ENCODE measurements around the gene KCNMA1. TPM values are rescaled to one million over a fixed set of nuclear protein-coding genes. Genes with fewer than 3 reads are reported as not detected.

Gene KCNMA1
- total RNA-seq, 1 donor from 2014 or later: 2.5 TPM

- ATAC-seq (no peak), DNase-seq (no peak)
- intact Hi-C loops (cut with micrococcal nuclease): no loop called here
These were observed 181.2 kb downstream of the KCNMA1 start for GRCh38 chr10:77456414-77456813.

DNA sequence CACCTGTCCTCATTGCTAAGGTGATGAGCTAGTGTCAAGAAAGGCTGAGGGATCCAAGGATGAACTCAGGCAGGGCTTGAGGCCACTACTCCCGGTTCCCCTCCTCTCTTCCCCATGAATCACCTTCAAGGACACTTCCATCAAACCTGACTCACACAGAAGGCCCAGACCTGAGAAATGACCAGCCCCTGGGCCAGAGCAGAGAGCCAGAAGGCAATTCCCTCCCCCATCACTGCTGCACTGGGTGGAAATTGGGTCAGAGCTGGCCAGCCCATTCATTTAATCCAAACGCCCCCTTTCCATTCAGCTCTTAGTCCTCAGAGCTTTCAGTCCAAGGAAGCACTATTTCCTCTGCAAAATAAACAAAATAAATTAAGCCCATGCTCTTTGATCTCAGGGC lies 182.0 kb downstream of the KCNMA1 start:
- intact Hi-C loops (cut with micrococcal nuclease): no loop called here
- no peak for DNase-seq
- no peak for ATAC-seq

- DNase-seq: no peak
- ATAC-seq: no peak
- intact Hi-C loops (cut with micrococcal nuclease): no loop called here
These were observed 184.6 kb downstream of the KCNMA1 start for GRCh38 chr10:77452952-77453564.

- DNase-seq (no peak), ATAC-seq (no peak)
- intact Hi-C loops (cut with micrococcal nuclease): no loop called here
These were observed 185.7 kb downstream of the KCNMA1 start for GRCh38 chr10:77451886-77452285.

GRCh38 chr10:77448226-77448625 lies 189.4 kb downstream of the KCNMA1 start:
- intact Hi-C loops (cut with micrococcal nuclease): no loop called here
- ATAC-seq (no peak), DNase-seq (no peak)

- intact Hi-C loops (cut with micrococcal nuclease): no loop called here
- DNase-seq: no peak
- no peak for ATAC-seq
These were observed 190.9 kb downstream of the KCNMA1 start for GRCh38 chr10:77446700-77447099.

DNA sequence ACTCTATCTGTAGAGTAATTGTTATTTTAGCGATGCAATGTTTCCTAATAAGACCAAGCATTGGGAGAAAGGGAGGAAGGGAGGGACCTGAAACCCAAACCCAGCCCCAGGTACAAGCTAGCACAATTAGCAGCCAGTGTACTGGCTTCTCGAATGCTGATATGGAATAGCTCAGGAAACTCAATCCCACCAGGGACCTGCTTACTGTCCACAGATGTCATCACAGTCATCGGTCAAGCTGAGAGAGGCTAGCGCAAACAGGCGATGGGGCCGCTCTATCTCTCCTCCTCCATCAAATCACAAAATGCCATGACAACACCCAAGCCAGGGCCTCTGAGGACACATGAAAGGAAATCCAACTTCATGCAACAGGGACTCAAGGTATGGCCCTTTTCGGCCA lies 192.1 kb downstream of the KCNMA1 start:
- intact Hi-C loops (cut with micrococcal nuclease): no loop called here
- no peak for ATAC-seq

DNA sequence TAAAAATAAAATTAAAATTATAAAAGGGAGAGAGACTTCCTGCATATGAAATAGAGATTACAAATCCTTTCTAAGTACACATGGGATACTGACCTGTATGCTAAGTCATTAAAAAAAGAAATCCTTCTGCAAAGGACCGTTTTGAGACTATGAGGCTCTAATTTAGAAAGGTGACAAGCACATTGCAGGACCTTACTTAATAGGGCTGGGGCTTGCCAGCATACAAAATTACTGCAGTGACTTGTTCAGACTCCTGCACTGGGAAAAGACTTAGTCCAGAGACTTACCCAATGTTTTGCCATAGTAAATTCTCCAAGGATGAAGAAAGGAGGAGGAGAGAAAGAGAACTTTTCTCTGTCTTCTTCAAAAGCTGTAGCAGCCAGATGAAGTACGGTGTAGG lies 193.6 kb downstream of the KCNMA1 start:
- intact Hi-C loops (cut with micrococcal nuclease): no loop called here
- no peak for ATAC-seq
- DNase-seq: no peak

More for the DNA sequence above, 192.1 kb downstream of the KCNMA1 start:
- DNase-seq: no peak

DNA sequence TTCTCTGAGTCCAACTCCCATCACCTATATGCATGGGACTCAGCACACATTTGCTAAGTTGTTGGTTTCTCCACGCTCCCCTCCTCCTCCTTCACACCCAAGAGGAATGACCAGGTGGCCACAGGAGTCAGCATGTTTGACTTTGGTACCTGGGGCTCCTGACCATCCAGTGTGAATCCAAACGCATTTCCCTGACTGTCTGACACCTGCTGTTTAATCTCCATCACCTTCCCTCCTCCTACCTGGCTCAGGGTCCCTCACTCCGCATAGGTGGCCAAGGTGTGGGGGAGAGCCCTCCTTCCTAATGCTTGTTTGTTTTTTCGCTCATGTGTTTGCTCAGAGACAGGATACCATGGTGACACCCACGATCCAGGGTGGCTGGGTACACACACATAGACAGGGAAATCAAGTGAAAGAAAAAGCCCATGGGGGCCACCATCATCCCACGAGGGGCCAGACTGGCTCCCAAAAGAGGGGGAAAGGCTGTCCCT lies 194.9 kb downstream of the KCNMA1 start:
- intact Hi-C loops (cut with micrococcal nuclease): no loop called here
- no peak for DNase-seq
- no peak for ATAC-seq

- no peak for ATAC-seq
- intact Hi-C loops (cut with micrococcal nuclease): no loop called here
- no peak for DNase-seq
These were observed 196.0 kb downstream of the KCNMA1 start for GRCh38 chr10:77441353-77442166.

DNA sequence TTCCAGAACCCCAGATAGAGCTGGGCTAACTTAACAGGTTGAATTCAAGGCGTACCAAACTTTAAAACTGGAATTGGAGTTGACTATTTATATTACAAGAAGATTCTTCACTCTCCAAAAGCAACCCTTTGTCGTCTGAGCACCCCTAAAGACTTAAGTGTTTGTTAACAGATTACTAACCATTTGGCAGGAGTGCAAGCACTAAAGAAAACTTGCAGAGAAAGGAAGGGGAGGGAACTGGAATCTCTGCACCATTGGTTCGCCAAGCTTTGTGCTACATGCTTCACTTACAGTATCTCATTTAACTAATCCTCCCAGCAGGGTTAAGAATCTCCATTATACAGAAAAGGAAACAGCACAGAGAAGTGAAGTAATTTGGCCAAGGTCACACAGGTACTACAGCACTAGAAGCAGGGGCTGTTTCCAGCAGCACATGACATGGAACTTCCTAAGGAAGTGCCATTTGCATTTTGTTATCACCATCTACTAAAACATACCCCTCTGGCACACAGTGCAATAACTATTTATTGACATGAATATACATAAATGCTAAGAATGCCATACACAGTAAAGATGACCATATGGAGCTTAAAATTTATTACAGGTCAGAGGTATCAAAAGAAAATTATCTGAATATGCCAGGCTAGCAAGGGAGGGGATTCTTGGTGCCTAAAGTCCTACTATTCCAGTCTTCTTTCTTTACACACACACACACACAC lies 201.2 kb downstream of the KCNMA1 start:
- intact Hi-C loops (cut with micrococcal nuclease): no loop called here
- DNase-seq (no peak), ATAC-seq (no peak)

GRCh38 chr10:77433546-77433945 lies 204.1 kb downstream of the KCNMA1 start:
- intact Hi-C loops (cut with micrococcal nuclease): no loop called here
- ATAC-seq (no peak), DNase-seq (no peak)

DNA sequence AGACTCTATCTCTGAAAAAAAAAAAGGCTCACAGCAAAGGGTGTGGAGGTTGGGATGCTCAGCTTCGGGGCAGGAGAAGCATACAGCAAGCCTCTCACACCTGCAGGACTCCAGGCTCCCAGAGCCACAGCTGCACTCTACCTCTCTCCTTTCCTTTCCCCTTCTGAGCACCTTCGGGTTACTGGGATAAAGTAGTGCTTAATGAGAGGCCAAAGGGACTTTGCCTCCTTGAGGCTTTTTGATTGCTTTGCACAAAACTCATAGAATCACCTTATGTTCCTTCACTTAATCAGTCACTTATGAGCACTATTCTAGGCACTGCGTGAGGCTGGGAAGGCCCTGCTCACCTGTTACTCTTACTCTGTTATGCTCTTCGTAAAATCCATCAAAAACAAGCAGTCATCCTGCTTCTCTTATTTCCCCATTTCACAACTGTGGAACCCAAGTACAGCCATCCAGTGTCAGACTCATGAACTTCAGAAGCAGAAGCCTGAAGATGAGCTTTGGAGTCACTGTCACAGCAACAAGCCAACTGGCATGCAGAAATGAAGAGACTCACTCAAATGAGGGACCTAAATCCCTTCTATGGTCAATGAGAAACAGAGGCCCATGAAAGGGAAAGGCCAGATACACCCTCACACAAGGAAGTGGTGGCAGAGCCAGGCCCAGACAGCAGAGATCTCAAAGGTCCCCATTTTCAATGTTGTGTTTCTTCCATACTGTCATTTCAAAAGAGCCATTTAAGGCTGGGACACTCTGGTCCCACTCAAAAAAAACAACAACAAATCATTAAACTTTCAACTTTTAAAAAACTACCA lies 205.4 kb downstream of the KCNMA1 start:
- ATAC-seq (no peak), DNase-seq (no peak)
- intact Hi-C loops (cut with micrococcal nuclease): no loop called here

DNA sequence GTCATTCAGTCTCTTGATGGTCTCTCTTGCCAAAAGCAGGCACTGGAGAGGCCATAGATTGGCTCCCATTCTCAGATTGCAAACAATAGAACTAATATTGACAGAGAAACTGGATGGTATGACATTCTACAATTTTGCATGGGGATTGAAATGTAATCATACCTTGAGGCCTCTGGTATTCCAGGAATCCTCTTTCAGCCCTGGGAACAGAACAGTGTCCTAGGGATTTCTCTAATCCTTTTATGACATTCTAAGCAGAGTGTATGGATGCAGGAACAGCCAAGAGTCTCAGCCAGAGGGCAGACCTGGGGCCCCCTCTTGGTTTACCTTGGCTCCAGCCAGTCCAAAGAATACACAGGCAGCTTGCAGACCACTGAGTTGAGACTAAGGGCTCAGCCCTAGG lies 206.4 kb downstream of the KCNMA1 start:
- intact Hi-C loops (cut with micrococcal nuclease): no loop called here
- DNase-seq (no peak), ATAC-seq (no peak)

DNA sequence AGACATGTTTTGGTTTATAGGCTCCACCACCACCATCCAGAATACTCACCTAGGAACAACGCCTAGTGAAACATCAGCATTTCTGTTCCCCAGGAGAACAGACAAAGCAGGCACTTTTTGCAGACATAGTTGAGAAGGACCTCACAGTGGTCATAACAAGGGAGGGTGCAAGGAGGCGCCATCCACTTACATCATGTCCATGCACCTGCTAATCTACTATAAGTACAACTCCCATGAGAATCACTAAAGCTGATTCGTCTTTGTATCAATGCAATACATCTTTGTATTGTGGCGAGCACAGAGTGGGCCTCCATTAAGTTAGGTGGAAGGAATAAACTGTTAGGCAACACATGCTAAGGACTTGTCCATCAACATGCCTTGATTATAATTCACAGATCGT lies 207.1 kb downstream of the KCNMA1 start:
- ATAC-seq: no peak
- intact Hi-C loops (cut with micrococcal nuclease): no loop called here
- DNase-seq: no peak

GRCh38 chr10:77428691-77429395 lies 208.8 kb downstream of the KCNMA1 start:
- DNase-seq (no peak), ATAC-seq (peak; percentile 65)
- intact Hi-C loops (cut with micrococcal nuclease): no loop called here

- intact Hi-C loops (cut with micrococcal nuclease): no loop called here
- ATAC-seq: no peak
- DNase-seq: no peak
These were observed 213.4 kb downstream of the KCNMA1 start for GRCh38 chr10:77424257-77424656.

DNA sequence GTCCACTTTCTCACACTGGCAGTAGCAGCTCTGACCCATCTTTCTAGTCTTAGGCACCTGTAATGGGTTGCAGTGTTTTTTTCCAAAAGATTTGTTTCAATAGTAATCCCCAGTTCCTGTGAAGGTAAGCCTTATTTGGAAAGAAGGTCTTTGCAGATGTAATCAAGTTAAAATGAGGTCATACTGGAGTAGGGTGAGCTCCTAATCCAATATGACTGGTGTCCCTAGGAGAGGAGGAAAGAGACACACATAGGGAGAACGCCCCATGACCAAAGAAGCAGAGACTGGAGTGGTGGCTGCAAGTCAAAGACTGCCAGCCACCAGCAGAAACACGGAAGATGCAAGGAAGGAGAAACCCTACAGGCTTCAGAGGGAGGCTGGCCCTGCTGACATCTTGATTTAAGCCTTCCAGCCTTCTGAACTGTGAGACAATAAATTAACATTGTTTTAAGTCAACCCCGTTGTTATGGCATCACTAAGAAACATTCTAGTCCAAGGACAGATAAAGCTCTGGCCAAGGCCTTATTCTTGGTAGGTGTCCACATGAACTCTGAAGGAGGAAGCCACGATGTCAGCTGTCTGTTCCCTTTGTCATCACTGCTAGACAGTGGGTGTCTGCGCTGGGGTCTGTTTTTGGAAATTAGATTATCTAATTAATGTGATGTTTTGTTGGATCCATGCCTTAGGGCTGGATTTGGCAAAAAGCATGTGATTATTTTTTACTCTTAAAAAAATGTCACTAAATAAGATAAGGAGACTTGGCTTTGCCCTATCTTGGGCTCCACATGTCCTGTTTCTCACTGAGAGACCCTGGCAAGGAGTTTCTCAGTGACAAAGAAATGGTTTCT lies 214.9 kb downstream of the KCNMA1 start:
- DNase-seq (no peak), ATAC-seq (peak; percentile 56)
- intact Hi-C loops (cut with micrococcal nuclease): no loop called here
